Urinary bladder (tissue), 4 donors: ENCODE measurements around the gene RAB43. TPM values are rescaled to one million over a fixed set of nuclear protein-coding genes. Genes with fewer than 3 reads are reported as not detected.
"Not testable (repeated sequence)": the region's sequence is repeated elsewhere in the genome, so short reads cannot be mapped to it uniquely, and the experiment has no call there.

ENCODE experiments used
- DNase-seq: peaks from one replicate; pipeline ENCODE4 v3.0.0-alpha.2; 2015; ENCODE audit errors: extremely low spot score
- H3K27ac ChIP-seq: one replicate; pipeline ENCODE4 v1.5.1; 2013; ENCODE audit warnings: low read depth, mild to moderate bottlenecking, moderate library complexity
- H3K36me3 ChIP-seq: one replicate; pipeline ENCODE4 v1.6.1; 2013; ENCODE audit warnings: mild to moderate bottlenecking, moderate library complexity; ENCODE audit not compliant: insufficient read depth
- H3K4me1 ChIP-seq: one replicate; pipeline ENCODE4 v1.6.1; 2013; ENCODE audit warnings: mild to moderate bottlenecking, moderate library complexity; ENCODE audit not compliant: insufficient read depth
- H3K4me3 ChIP-seq: one replicate; pipeline ENCODE4 v1.5.1; 2013; ENCODE audit warnings: low read depth, low read length
- WGBS: extraction: QIAGEN DNeasy Blood & Tissue Kit; methylation state at CpG from one replicate; pipeline ENCODE4 v1.1.7; 2013; 5-methylcytosine and 5-hydroxymethylcytosine counted together
- polyA plus RNA-seq: library from polyadenylated mRNA; stranded (reverse); fragments of 200-250 nt; gene quantifications from one replicate; pipeline ENCODE4 v1.2.3, GENCODE V29; 2013
- total RNA-seq: library from RNA; depleted of rRNA; stranded (reverse); fragments of >200 nt; gene quantifications from one replicate; pipeline ENCODE4 v1.2.3, GENCODE V29; 2014
- donor health status: healthy with polysubstance abuse.
- donor health status: healthy.

RAB43 gene
- total and polyA plus RNA-seq, 2 donors, result 6.0 to 11.3 TPM

- Histone ChIP-seq H3K4me1 (no peaks in the 10 kb centered on the region), H3K36me3 (peaks cover 2% of the 10 kb centered on the region), H3K27ac (no peak overlapping the region), H3K4me3 (no peak overlapping the region)
- 98% methylated on average over 10 of the region's 10 CpGs for WGBS
- no peak for DNase-seq
These were observed 26.3 kb downstream of the RAB43 start for GRCh38 chr3:129095285-129095684.

GRCh38 chr3:129088312-129088711 is 33.3 kb downstream of the RAB43 start:
- H3K4me1 ChIP-seq, H3K4me3 ChIP-seq, H3K27ac ChIP-seq, H3K36me3 ChIP-seq, DNase-seq: not testable (repeated sequence)
- no CpG with 5 or more reads among the region's 6 CpGs for WGBS

- not testable (repeated sequence) for H3K4me1 ChIP-seq, H3K36me3 ChIP-seq, DNase-seq, H3K27ac ChIP-seq, H3K4me3 ChIP-seq
- WGBS, result 6% methylated on average over 7 of the region's 9 CpGs
These were observed 33.7 kb downstream of the RAB43 start for GRCh38 chr3:129087904-129088303.

- WGBS, result 50% methylated on average over 8 of the region's 8 CpGs
- H3K4me3 ChIP-seq, result no peak overlapping the region
- H3K36me3 ChIP-seq, result no peaks in the 10 kb centered on the region
- peak overlapping the region; percentile 5 for H3K27ac ChIP-seq
- no peak for DNase-seq
- H3K4me1 ChIP-seq, result no peaks in the 10 kb centered on the region
These were observed 34.4 kb downstream of the RAB43 start for GRCh38 chr3:129087138-129087702.

- DNase-seq, result no peak
- Histone ChIP-seq H3K4me3 (no peak overlapping the region), H3K36me3 (no peaks in the 10 kb centered on the region), H3K27ac (no peak overlapping the region), H3K4me1 (no peaks in the 10 kb centered on the region)
- 92% methylated on average over 4 of the region's 4 CpGs for WGBS
These were observed 35.8 kb downstream of the RAB43 start for GRCh38 chr3:129085818-129086217.

GRCh38 chr3:129085165-129085715 is 36.4 kb downstream of the RAB43 start:
- no peak for DNase-seq
- no peak overlapping the region for H3K27ac ChIP-seq
- 87% methylated on average over 12 of the region's 12 CpGs for WGBS

GRCh38 chr3:129084501-129084900 is 37.1 kb downstream of the RAB43 start:
- DNase-seq, result no peak
- WGBS, result 89% methylated on average over 6 of the region's 6 CpGs

More at GRCh38 chr3:129085165-129085715, 36.4 kb downstream of the RAB43 start:
- H3K4me3 ChIP-seq, result no peak overlapping the region
- H3K4me1 ChIP-seq, result no peaks in the 10 kb centered on the region
- H3K36me3 ChIP-seq, result no peaks in the 10 kb centered on the region

GRCh38 chr3:129082026-129082425 is 39.6 kb downstream of the RAB43 start:
- H3K4me1 ChIP-seq, result no peaks in the 10 kb centered on the region
- 85% methylated on average over 9 of the region's 9 CpGs for WGBS
- no peak for DNase-seq

More at GRCh38 chr3:129084501-129084900, 37.1 kb downstream of the RAB43 start:
- Histone ChIP-seq H3K36me3 (no peaks in the 10 kb centered on the region), H3K4me1 (no peaks in the 10 kb centered on the region), H3K4me3 (no peak overlapping the region), H3K27ac (no peak overlapping the region)

GRCh38 chr3:129081503-129081902 is 40.1 kb downstream of the RAB43 start:
- no peak overlapping the region for H3K4me3 ChIP-seq
- no peak overlapping the region for H3K27ac ChIP-seq
- H3K36me3 ChIP-seq, result no peaks in the 10 kb centered on the region
- no peak for DNase-seq
- WGBS, result 69% methylated on average over 8 of the region's 8 CpGs
- no peaks in the 10 kb centered on the region for H3K4me1 ChIP-seq

More at GRCh38 chr3:129082026-129082425, 39.6 kb downstream of the RAB43 start:
- Histone ChIP-seq H3K36me3 (no peaks in the 10 kb centered on the region), H3K4me3 (no peak overlapping the region), H3K27ac (no peak overlapping the region)

GRCh38 chr3:129078510-129078909 is 43.1 kb downstream of the RAB43 start:
- 71% methylated on average over 8 of the region's 8 CpGs for WGBS
- H3K27ac ChIP-seq, result no peak overlapping the region

GRCh38 chr3:129077222-129077621 is 44.4 kb downstream of the RAB43 start:
- no peaks in the 10 kb centered on the region for H3K4me1 ChIP-seq
- no peak for DNase-seq
- H3K4me3 ChIP-seq, result no peak overlapping the region
- H3K27ac ChIP-seq, result no peak overlapping the region
- no peaks in the 10 kb centered on the region for H3K36me3 ChIP-seq
- 77% methylated on average over 7 of the region's 7 CpGs for WGBS

More at GRCh38 chr3:129078510-129078909, 43.1 kb downstream of the RAB43 start:
- H3K36me3 ChIP-seq, result no peaks in the 10 kb centered on the region
- no peak for DNase-seq
- no peak overlapping the region for H3K4me3 ChIP-seq
- no peaks in the 10 kb centered on the region for H3K4me1 ChIP-seq

GRCh38 chr3:129070086-129070885 is 51.3 kb downstream of the RAB43 start:
- H3K27ac ChIP-seq, result no peak overlapping the region
- H3K36me3 ChIP-seq, result no peaks in the 10 kb centered on the region
- DNase-seq, result no peak
- WGBS, result 90% methylated on average over 8 of the region's 8 CpGs
- no peaks in the 10 kb centered on the region for H3K4me1 ChIP-seq
- H3K4me3 ChIP-seq, result no peak overlapping the region

- WGBS, result 88% methylated on average over 13 of the region's 13 CpGs
- H3K36me3 ChIP-seq, DNase-seq, H3K4me3 ChIP-seq, H3K27ac ChIP-seq, H3K4me1 ChIP-seq: not testable (repeated sequence)
These were observed 52.1 kb downstream of the RAB43 start for GRCh38 chr3:129069313-129070085.
